Myocyte (in vitro differentiated cells): Measurements from ENCODE around the gene EEPD1. TPM values are rescaled to one million over a fixed set of nuclear protein-coding genes. Genes with fewer than 3 reads are reported as not detected.
"Not testable (repeated sequence)": the region's sequence is repeated elsewhere in the genome, so short reads cannot be mapped to it uniquely, and the experiment has no call there.

ENCODE experiments used
- DNase-seq: peaks from one replicate; pipeline ENCODE4 v3.0.0-alpha.2; 2012; ENCODE audit warnings: low read depth
- total RNA-seq: library from RNA; depleted of rRNA; stranded (reverse); fragments of >200 nt; gene quantifications from 2 replicates; pipeline ENCODE4 v1.2.3, GENCODE V29; 2014

The EEPD1 gene
- total RNA-seq, 1 donor from 2014 or later, result 5.6 TPM

DNA sequence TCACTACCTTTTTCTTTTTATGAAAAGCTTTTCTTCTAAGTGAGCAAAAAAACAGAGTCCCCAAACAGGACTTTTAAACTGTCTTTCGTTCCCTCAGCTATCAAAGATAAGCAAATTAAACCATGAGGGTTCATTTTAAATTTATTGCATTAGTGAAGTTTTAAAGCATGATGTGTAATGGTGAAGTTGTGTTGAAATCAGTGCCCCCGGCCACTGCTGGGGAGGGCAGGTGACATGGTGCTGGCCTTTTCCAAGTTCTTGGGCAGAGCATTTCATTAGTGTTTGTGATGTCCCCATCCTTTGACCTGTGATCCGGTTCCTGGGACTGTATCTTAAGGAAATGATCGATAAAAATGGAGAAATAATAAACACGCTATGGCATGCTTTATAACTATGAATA, 96.0 kb downstream of the EEPD1 start:
- DNase-seq, result no peak

DNA sequence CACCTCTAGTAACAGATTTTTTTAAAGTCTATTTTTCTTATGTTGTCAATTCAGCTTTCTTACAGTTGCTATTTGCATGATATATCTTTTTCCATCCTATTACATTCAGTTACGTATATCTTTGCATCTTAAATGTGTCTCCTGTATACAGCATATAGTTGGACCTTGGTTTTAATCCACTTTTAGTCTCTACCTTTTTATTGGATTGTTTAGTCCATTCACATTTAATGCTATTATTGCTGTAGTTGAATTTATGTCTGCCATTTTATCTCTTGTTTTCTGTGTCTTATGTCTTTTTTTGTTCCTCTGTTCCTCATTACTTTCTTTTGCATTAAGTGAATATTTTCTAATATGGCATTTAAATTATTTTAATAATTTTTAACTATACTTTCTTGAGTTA, 100.6 kb downstream of the EEPD1 start:
- no peak for DNase-seq

GRCh38 chr7:36258510-36259259, 105.6 kb downstream of the EEPD1 start:
- not testable (repeated sequence) for DNase-seq

GRCh38 chr7:36260481-36260880, 107.4 kb downstream of the EEPD1 start:
- no peak for DNase-seq

- no peak for DNase-seq
These were observed 108.1 kb downstream of the EEPD1 start for GRCh38 chr7:36261019-36261754.

- DNase-seq, result peak; percentile 24
These were observed 109.4 kb downstream of the EEPD1 start for GRCh38 chr7:36262309-36263094.

- DNase-seq, result no peak
These were observed 110.0 kb downstream of the EEPD1 start for GRCh38 chr7:36263095-36263484.

GRCh38 chr7:36264123-36264801, 111.2 kb downstream of the EEPD1 start:
- DNase-seq, result no peak

DNA sequence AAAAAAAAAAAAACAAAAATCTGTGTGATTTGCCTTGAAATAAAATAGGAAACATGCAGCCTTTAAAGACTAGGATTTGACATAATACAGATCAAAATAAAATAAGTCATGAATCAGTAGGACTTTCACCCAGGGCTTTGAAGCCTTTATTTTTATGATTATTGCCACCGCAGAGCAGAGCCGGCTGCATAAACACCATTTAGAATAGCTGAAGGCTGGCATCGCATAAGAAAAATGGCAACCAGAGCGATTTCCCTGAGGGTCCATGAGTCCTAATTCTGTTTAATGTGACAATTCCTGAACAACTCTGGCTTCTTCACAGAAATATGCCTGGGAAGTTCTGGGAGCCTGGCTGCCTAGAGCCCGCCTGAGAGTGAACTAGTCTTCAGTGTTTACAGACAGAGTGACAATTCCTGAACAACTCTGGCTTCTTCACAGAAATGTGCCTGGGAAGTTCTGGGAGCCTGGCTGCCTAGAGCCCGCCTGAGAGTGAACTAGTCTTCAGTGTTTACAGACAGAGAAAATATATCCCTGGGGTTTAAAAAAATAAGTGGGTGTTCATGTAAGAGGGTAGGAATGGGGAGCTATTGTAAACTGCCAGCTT, 112.0 kb downstream of the EEPD1 start:
- DNase-seq, result no peak

DNA sequence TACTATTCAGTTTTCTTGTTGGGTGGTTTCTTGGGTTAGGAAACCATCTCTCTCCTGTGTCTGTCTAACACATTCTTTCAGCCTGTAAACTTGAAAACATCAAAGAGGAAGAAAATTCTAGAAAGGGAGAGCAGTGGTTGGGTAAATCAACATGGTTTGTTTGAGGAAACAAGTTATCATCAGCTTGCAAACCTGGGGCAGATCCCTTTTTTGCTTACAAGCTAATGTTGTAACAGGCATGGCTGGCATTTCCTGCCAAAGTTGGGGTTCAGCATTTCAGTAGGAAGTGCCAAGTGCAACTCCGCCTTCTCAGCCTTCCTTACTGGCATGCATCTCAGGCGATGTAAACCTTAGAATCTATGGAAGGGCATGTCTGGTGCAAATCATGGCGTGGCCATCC, 112.6 kb downstream of the EEPD1 start:
- no peak for DNase-seq

- DNase-seq, result no peak
These were observed 113.1 kb downstream of the EEPD1 start for GRCh38 chr7:36266190-36266589.

- DNase-seq, result no peak
These were observed 113.6 kb downstream of the EEPD1 start for GRCh38 chr7:36266683-36267082.

- no peak for DNase-seq
These were observed 119.1 kb downstream of the EEPD1 start for GRCh38 chr7:36272211-36272566.

DNA sequence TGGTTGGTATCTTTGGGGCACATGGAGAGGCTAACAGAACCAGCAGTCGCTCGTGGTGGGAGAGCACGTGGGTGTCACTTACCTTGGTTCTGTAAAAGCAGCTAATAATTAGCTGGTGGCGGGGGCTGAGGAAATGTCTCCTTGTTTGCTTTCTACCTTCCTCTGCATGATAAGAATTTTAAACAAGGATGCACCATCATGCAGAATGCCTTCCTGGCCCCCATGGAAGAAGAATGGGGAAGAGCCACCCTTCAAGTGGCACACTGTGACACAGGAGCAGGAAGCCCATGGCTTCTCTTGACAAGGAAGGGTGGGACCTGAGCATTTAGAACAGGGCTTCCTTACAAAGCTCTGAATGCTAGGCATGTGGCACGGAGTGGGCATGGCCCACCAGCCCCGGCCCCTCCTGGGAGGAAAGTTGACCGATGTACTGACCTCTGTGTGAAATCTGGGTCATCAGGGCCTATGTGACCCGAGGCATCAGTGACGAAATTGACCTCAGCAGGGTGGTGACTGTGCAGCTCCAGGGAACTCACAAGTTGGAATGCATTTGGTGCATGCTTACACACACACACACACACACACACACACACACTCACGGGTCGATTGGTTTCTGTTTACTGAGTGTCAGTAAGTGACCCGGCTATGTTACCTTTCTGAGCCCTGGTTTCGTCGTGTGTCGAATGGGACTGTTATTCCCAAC, 119.7 kb downstream of the EEPD1 start:
- no peak for DNase-seq

DNA sequence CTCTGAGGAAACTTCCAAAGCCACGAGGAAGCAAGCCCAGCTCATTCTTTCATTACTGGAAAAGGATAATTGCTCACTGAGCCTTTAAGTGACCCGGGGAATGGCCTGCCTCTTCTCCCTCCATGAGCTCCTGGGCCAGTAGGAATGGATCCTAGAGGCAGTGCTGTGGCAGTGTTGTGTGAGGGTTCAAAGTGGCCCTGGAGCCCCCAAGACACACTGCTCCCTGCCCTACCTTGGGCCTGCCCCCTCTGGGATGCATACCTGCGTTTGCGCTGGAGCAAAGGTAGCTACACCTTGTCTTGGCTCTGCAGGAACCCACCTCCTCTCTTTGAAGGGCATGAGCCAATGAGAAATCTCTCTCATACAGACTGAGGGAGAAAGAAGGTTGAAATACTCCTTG, 120.8 kb downstream of the EEPD1 start:
- DNase-seq, result no peak

DNA sequence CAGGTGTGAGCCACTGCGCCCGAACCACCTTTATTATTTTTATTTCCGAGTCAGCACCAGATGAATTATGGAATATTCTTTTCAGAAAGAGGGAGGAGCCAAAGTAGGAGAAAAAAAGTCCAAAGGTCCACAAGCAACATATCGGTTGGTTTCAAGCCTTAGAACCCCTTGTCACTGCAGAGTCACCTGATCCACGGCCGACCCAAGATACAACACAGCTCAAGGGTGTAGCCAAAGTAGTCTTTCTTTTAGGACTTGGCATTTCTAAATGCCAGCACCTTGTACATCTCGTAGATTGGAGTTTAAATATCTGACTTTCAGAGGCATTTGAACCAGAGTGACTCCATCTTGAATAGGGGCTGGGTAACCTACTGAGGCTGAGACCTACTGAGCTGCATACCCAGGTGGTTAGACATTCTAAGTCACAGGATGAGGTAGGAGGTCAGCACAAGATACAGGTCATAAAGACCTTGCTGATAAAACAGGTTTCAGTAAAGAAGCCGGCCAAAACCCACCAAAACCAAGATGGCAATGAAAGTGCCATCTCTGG, 122.8 kb downstream of the EEPD1 start:
- no peak for DNase-seq

GRCh38 chr7:36276428-36277248, 123.6 kb downstream of the EEPD1 start:
- no peak for DNase-seq

DNA sequence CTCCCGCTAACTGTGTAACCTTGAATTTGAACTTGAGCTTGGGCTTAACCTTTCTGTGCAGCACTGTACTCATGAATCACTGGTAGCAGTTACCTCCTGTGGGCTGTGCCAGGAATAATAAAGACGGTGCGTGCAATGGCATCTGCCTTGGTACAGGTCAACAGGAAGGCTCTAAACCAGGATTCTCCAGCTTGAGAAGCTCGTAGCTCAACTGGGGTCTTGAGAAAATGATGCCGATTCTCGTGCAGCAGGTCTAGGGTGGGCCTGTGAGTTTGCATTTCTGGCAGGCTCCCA, 124.1 kb downstream of the EEPD1 start:
- DNase-seq, result no peak

DNA sequence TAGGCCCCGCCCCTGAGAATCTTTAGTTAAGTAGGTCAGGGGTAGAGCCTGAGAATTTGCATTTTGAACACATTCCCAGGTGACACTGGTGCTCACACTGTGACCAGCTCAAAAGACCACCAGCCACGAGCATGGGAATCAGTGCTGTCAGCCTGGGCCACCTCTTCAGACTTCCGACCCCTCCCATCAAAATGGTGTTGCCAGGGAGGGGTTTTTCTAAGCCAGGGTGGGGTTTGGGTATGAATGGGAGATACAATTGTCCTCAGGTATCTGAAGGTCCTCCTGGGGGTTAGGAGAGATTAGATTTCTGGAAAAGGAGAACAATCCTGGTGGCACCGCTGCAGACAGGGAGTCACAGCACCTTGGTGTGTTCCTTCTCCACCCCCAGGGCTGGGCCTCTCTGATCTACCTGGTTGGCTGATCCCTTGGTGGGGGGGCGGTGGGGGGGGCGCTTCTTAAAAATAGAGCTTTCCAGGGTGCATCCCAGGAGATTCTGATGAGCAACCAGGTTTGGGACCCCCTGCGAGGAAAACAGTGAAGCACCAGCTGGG, 125.1 kb downstream of the EEPD1 start:
- DNase-seq, result no peak
